SK-N-MC (cell line): ENCODE results near the gene JMJD6.

Experiments used
- DNase-seq: peaks from one replicate; pipeline ENCODE4 v3.0.0-alpha.2; 2011; ENCODE audit warnings: low read depth, low spot score
- H3K27ac ChIP-seq: fragments of 200-600 bp; sonication (generic); 2 replicates; pipeline ENCODE4 v1.5.1; 2016; ENCODE audit warnings: mixed run types
- H3K36me3 ChIP-seq: fragments of 200-600 bp; sonication (generic); 2 replicates; pipeline ENCODE4 v1.6.1; 2017; ENCODE audit warnings: antibody characterized with exemption, low read length, mixed read lengths; ENCODE audit not compliant: insufficient read depth
- H3K4me3 ChIP-seq: fragments of 200-600 bp; sonication (generic); 2 replicates; pipeline ENCODE4 v1.5.1; 2016
- H3K9ac ChIP-seq: fragments of 200-600 bp; sonication (generic); 2 replicates; pipeline ENCODE4 v1.8.0; 2017; ENCODE audit warnings: mixed run types, mixed read lengths; ENCODE audit not compliant: insufficient read length
- H3K9me3 ChIP-seq: fragments of 200-600 bp; sonication (generic); 2 replicates; pipeline ENCODE4 v1.6.1; 2017; ENCODE audit warnings: low read depth, mild to moderate bottlenecking, antibody characterized with exemption, low read length, moderate library complexity, mixed read lengths
- EZH2 ChIP-seq: fragments of 200-600 bp; sonication (generic); IDR thresholded peaks from one replicate; pipeline ENCODE4 v1.6.1; 2017; ENCODE audit warnings: antibody characterized with exemption
- FOXP2 ChIP-seq: optimal IDR thresholded peaks from 2 replicates; pipeline ENCODE3; 2011; ENCODE audit warnings: mild to moderate bottlenecking, moderate library complexity; ENCODE audit not compliant: insufficient read depth; ENCODE audit errors: extremely low read length, control extremely low read depth
- POLR2AphosphoS5 ChIP-seq: IDR thresholded peaks from 2 replicates; pipeline ENCODE4 v1.6.1; 2012; ENCODE audit warnings: mild to moderate bottlenecking, low read depth, low read length, borderline replicate concordance

Gene JMJD6

GRCh38 chr17:76681222-76682137, 44.9 kb downstream of the JMJD6 start:
- DNase-seq, result no peak
- Histone ChIP-seq H3K36me3 (no peaks in the 10 kb centered on the region), H3K9ac (no peak overlapping the region), H3K4me3 (no peak overlapping the region), H3K27ac (no peak overlapping the region), H3K9me3 (no peaks in the 10 kb centered on the region)
- no peak for TF ChIP-seq FOXP2
- TF ChIP-seq EZH2, result no peak
- TF ChIP-seq POLR2AphosphoS5, result no peak

GRCh38 chr17:76679239-76679638, 47.2 kb downstream of the JMJD6 start:
- TF ChIP-seq EZH2, result no peak
- no peak for TF ChIP-seq FOXP2
- TF ChIP-seq POLR2AphosphoS5, result no peak

GRCh38 chr17:76678330-76678729, 48.1 kb downstream of the JMJD6 start:
- TF ChIP-seq FOXP2 (no peak), EZH2 (no peak), POLR2AphosphoS5 (no peak)
- H3K9me3 ChIP-seq, result no peaks in the 10 kb centered on the region
- no peak overlapping the region for H3K27ac ChIP-seq
- H3K36me3 ChIP-seq, result no peaks in the 10 kb centered on the region
- DNase-seq, result no peak
- H3K9ac ChIP-seq, result no peak overlapping the region
- no peak overlapping the region for H3K4me3 ChIP-seq

More at GRCh38 chr17:76679239-76679638, 47.2 kb downstream of the JMJD6 start:
- H3K4me3 ChIP-seq, result no peak overlapping the region
- no peak for DNase-seq
- H3K36me3 ChIP-seq, result no peaks in the 10 kb centered on the region
- H3K9ac ChIP-seq, result no peak overlapping the region
- H3K9me3 ChIP-seq, result no peaks in the 10 kb centered on the region
- H3K27ac ChIP-seq, result no peak overlapping the region

GRCh38 chr17:76677406-76677805, 49.0 kb downstream of the JMJD6 start:
- Histone ChIP-seq H3K4me3 (no peak overlapping the region), H3K9me3 (no peaks in the 10 kb centered on the region), H3K9ac (no peak overlapping the region), H3K27ac (no peak overlapping the region), H3K36me3 (no peaks in the 10 kb centered on the region)
- TF ChIP-seq EZH2, result no peak
- DNase-seq, result no peak

- DNase-seq, result no peak
- Histone ChIP-seq H3K4me3 (no peak overlapping the region), H3K27ac (no peak overlapping the region), H3K36me3 (no peaks in the 10 kb centered on the region), H3K9me3 (no peaks in the 10 kb centered on the region), H3K9ac (no peak overlapping the region)
- no peak for TF ChIP-seq EZH2
These were observed 49.8 kb downstream of the JMJD6 start for GRCh38 chr17:76676629-76677028.

- TF ChIP-seq EZH2 (no peak), FOXP2 (no peak), POLR2AphosphoS5 (no peak)
- H3K36me3 ChIP-seq, result no peaks in the 10 kb centered on the region
- no peak overlapping the region for H3K27ac ChIP-seq
- DNase-seq, result no peak
- no peak overlapping the region for H3K4me3 ChIP-seq
- H3K9ac ChIP-seq, result no peak overlapping the region
- H3K9me3 ChIP-seq, result no peaks in the 10 kb centered on the region
These were observed 50.8 kb downstream of the JMJD6 start for GRCh38 chr17:76675648-76676047.

- TF ChIP-seq EZH2 (no peak), FOXP2 (no peak)
- no peaks in the 10 kb centered on the region for H3K9me3 ChIP-seq
- no peak overlapping the region for H3K27ac ChIP-seq
- H3K36me3 ChIP-seq, result no peaks in the 10 kb centered on the region
- DNase-seq, result no peak
- H3K4me3 ChIP-seq, result no peak overlapping the region
- H3K9ac ChIP-seq, result no peak overlapping the region
These were observed 51.8 kb downstream of the JMJD6 start for GRCh38 chr17:76674600-76674999.

GRCh38 chr17:76673729-76674128, 52.7 kb downstream of the JMJD6 start:
- Histone ChIP-seq H3K27ac (no peak overlapping the region), H3K36me3 (no peaks in the 10 kb centered on the region)

GRCh38 chr17:76672892-76673291, 53.5 kb downstream of the JMJD6 start:
- H3K4me3 ChIP-seq, result no peak overlapping the region

More at GRCh38 chr17:76673729-76674128, 52.7 kb downstream of the JMJD6 start:
- TF ChIP-seq POLR2AphosphoS5, result no peak
- no peak for TF ChIP-seq EZH2
- no peak for TF ChIP-seq FOXP2
- no peak for DNase-seq
- no peak overlapping the region for H3K9ac ChIP-seq
- no peaks in the 10 kb centered on the region for H3K9me3 ChIP-seq
- H3K4me3 ChIP-seq, result no peak overlapping the region

More at GRCh38 chr17:76672892-76673291, 53.5 kb downstream of the JMJD6 start:
- TF ChIP-seq FOXP2 (no peak), POLR2AphosphoS5 (no peak), EZH2 (no peak)
- DNase-seq, result no peak
- H3K36me3 ChIP-seq, result no peaks in the 10 kb centered on the region
- H3K9ac ChIP-seq, result no peak overlapping the region
- no peaks in the 10 kb centered on the region for H3K9me3 ChIP-seq
- no peak overlapping the region for H3K27ac ChIP-seq
